Activated effector memory CD4-positive, alpha-beta T cell treated with anti-CD3 and anti-CD28 coated beads, Interleukin-2, amount 50 U/mL, for 16 hours (primary cell): ENCODE results near the gene PRSS53.

Experiments
- DNase-seq: peaks from one replicate; pipeline ENCODE4 v3.0.0-alpha.2; 2020

PRSS53 gene

DNA sequence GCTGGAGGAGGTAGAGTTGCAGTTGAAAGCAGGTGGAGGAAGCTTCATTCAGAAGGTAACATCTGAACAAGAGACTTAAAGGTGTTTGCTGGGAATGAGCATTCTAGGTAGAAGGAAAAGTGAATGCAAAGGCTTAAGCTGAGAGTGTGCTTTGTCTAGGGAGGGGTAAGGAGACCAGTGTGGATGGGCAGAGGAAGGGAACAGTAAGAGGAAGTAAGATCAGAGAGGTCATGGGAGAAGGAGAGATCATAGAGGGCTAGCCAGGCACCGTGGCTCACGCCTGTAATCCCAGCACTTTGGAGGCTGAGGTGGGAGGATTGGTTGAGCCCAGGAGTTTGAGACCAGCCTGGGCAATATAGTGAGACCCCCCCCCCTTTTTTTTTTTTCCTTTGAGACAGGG, 52.1 kb downstream of the PRSS53 start:
- DNase-seq, result no peak

- peak; percentile 96 for DNase-seq
These were observed 54.8 kb downstream of the PRSS53 start for GRCh38 chr16:31033709-31034492.
